Kidney (tissue), 14 donors: ENCODE results near the gene EEPD1. TPM values are rescaled to one million over a fixed set of nuclear protein-coding genes. Genes with fewer than 3 reads are reported as not detected.
A peak's percentile ranks its signal among the peaks of the same experiment; 100 is the strongest.

Experiments
- DNase-seq, 5 donors: peaks; one replicate each; pipeline ENCODE4 v3.0.0-alpha.2; 2013 to 2020
- FAIRE-seq: peaks from 2 replicates; lab custom pipeline; 2012; peaks lifted over from hg19 to GRCh38; lab: Jason Lieb, UNC
- H3K27ac ChIP-seq, 2 donors: one replicate each; pipeline ENCODE4 v1.7.0; 2013; ENCODE audit warnings: low read depth in 2 of 2, low read length in 2 of 2, inconsistent platforms in 1 of 2
- H3K27me3 ChIP-seq: one replicate; pipeline ENCODE4 v1.7.1; 2013; ENCODE audit warnings: low read length, inconsistent platforms; ENCODE audit not compliant: control insufficient read depth, insufficient read depth
- H3K36me3 ChIP-seq, 3 donors: one replicate each; pipeline versions ENCODE4 v1.7.0 to v1.7.1; 2013; ENCODE audit warnings: low read length in 3 of 3, control low read depth in 1 of 3, inconsistent platforms in 1 of 3; ENCODE audit not compliant: insufficient read depth in 3 of 3, control insufficient read depth in 2 of 3
- H3K4me1 ChIP-seq, 3 donors: one replicate each; pipeline versions ENCODE4 v1.7.0 to v1.7.1; 2013; ENCODE audit warnings: low read length in 3 of 3, inconsistent platforms in 1 of 3, low read depth in 1 of 3; ENCODE audit not compliant: control insufficient read depth in 2 of 3, insufficient read depth in 2 of 3
- H3K4me3 ChIP-seq, 3 donors: one replicate each; pipeline versions ENCODE4 v1.7.0 to v1.8.1; 2013; ENCODE audit warnings: low read length in 3 of 3, control low read depth in 1 of 3, inconsistent platforms in 1 of 3
- H3K9ac ChIP-seq, 3 donors: one replicate each; pipeline versions ENCODE4 v1.7.0 to v1.7.1; 2013; ENCODE audit warnings: low read length in 3 of 3, control low read depth in 1 of 3, inconsistent platforms in 1 of 3
- H3K9me3 ChIP-seq, 3 donors: one replicate each; pipeline versions ENCODE4 v1.7.0 to v1.7.1; 2013; ENCODE audit warnings: low read length in 3 of 3, control low read depth in 1 of 3, inconsistent platforms in 1 of 3; ENCODE audit not compliant: control insufficient read depth in 2 of 3, insufficient read depth in 1 of 3
- intact Hi-C: fragments of 100-400 bp; cut with DNase I; formaldehyde crosslinking; loops from one replicate; pipeline ENCODE4 v1.11.1; 2022
- polyA plus RNA-seq: library from polyadenylated mRNA; stranded (reverse); fragments of 350-450 nt; fragmentation: Illumina TruSeq; extraction: RNeasy Lipid Tissue Mini Kit (QIAGEN cat#74804); gene quantifications from one replicate; pipeline ENCODE4 v1.2.3, GENCODE V29; 2014; ENCODE audit warnings: low read depth, low replicate concordance; ENCODE audit not compliant: insufficient read depth
- total RNA-seq: library from RNA; stranded (reverse); fragmentation: NEBNext Ultra II Directional; extraction: Animal tissue kit (Norgen Biotek cat#: 25700); gene quantifications from one replicate; pipeline ENCODE4 v1.2.1, GENCODE V29; 2021
- TF ChIP-seq, protein P1 (sequence below): IDR thresholded peaks from 3 replicates; pipeline ENCODE4 v1.5.1; 2012; ENCODE audit warnings: mild to moderate bottlenecking, moderate library complexity, borderline replicate concordance; ENCODE audit not compliant: insufficient read depth; ENCODE audit errors: extremely low read depth
- donor health status: control.
- donor health status: control.
- donor health status: control.
- donor health status: control.
- donor health status: control.
- donor health status: DM: yes; HTN: yes; CAD: no.
- donor health status: Normal renal cell carcinoma (clear cell type).

Gene EEPD1
- total and polyA plus RNA-seq, 2 donors from 2014 or later: 6.3 to 6.4 TPM

GRCh38 chr7:36291387-36292316, 138.6 kb downstream of the EEPD1 start:
- no peak for FAIRE-seq
- TF ChIP-seq, protein P1, sequence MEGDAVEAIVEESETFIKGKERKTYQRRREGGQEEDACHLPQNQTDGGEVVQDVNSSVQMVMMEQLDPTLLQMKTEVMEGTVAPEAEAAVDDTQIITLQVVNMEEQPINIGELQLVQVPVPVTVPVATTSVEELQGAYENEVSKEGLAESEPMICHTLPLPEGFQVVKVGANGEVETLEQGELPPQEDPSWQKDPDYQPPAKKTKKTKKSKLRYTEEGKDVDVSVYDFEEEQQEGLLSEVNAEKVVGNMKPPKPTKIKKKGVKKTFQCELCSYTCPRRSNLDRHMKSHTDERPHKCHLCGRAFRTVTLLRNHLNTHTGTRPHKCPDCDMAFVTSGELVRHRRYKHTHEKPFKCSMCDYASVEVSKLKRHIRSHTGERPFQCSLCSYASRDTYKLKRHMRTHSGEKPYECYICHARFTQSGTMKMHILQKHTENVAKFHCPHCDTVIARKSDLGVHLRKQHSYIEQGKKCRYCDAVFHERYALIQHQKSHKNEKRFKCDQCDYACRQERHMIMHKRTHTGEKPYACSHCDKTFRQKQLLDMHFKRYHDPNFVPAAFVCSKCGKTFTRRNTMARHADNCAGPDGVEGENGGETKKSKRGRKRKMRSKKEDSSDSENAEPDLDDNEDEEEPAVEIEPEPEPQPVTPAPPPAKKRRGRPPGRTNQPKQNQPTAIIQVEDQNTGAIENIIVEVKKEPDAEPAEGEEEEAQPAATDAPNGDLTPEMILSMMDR: peak; percentile 99

DNA sequence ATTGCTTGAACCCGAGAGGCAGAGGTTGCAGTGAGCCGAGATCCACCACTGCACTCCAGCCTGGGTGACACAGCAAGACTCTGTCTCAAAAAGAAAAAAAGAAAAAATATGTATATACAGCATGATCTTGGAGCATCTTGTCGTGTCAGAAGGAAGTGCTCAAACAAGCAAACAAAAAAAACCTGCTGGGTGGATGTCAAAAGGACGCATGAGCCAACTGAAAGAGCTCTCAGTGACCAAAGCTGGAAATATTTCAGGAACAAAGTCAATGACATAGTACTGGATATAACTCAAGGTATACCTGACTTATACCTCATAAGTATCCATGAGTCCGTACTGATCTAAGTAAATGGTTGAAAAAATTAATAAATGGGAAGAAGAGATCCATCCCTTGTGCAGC, 142.0 kb downstream of the EEPD1 start:
- DNase-seq (no peak), FAIRE-seq (no peak)
- no peaks in the 10 kb centered on the region for H3K27me3 ChIP-seq
- TF ChIP-seq, protein P1: no peak
- no peaks in the 10 kb centered on the region for H3K9me3 ChIP-seq
- intact Hi-C loops: no loop called here
- H3K9ac ChIP-seq: no peak overlapping the region
- H3K4me3 ChIP-seq: no peak overlapping the region
- peaks cover 0 to 2% (median 0%) of the 10 kb centered on the region in 3 donors for H3K36me3 ChIP-seq
- H3K4me1 ChIP-seq: peaks cover 0 to 10% (median 9%) of the 10 kb centered on the region in 3 donors
- H3K27ac ChIP-seq: no peak overlapping the region

More at GRCh38 chr7:36291387-36292316, 138.6 kb downstream of the EEPD1 start:
- no peaks in the 10 kb centered on the region for H3K27me3 ChIP-seq
- H3K36me3 ChIP-seq: no peaks in the 10 kb centered on the region
- H3K9me3 ChIP-seq: no peaks in the 10 kb centered on the region
- H3K4me3 ChIP-seq: peak overlapping the region in 2 of 3 donors; percentile 56 to 60
- H3K4me1 ChIP-seq: peaks cover 0 to 13% (median 10%) of the 10 kb centered on the region in 3 donors
- DNase-seq: peak; percentile 86 to 95 (median 90)
- intact Hi-C loops: loop anchor here (5.0 kb wide), 1 partner anchor 309 kb away; no protein-coding TSS in a partner anchor
- H3K27ac ChIP-seq: peak overlapping the region; percentile 71 to 89
- peak overlapping the region in 2 of 3 donors; percentile 70 for H3K9ac ChIP-seq

DNA sequence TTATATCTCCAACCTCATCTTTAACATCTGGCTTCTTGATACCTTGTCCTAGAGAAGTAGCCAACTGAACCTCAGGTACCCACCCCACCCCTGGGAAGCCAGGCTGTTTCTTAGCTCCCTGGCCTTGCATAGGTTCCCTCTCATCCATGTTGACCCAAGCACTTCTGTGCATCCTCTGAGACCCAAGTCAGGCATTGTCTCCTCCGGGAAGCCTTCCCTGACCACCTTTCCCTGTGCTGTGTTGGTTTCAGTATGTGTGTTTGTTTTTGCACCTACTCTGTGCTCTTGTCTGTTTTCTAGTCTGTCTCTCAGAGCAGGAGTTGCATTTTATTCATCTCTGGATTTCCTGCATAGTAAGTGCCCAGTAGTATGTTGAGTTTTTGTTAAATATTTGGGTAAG, 143.2 kb downstream of the EEPD1 start:
- Histone ChIP-seq H3K4me1 (peaks cover 0 to 3% (median under 1%) of the 10 kb centered on the region in 3 donors), H3K27me3 (no peaks in the 10 kb centered on the region), H3K9ac (no peak overlapping the region), H3K36me3 (peaks cover 0 to 2% (median 0%) of the 10 kb centered on the region in 3 donors), H3K9me3 (no peaks in the 10 kb centered on the region), H3K27ac (no peak overlapping the region), H3K4me3 (no peak overlapping the region)
- no peak for FAIRE-seq
- peak in 1 of 5 donors; percentile 12 for DNase-seq
- intact Hi-C loops: no loop called here
- TF ChIP-seq, protein P1: no peak
